PC-3 (cell line): ENCODE results near the gene CEP19. TPM values are rescaled to one million over a fixed set of nuclear protein-coding genes. Genes with fewer than 3 reads are reported as not detected.

Experiments
- ATAC-seq: fragments of 200-7000 bp; cut with Tn5 transposase; 2 replicates; pipeline ENCODE4 v1.9.1; 2020; ENCODE audit warnings: mild to moderate bottlenecking, moderate library complexity
- BruUV-seq: library from RNA; stranded (reverse); fragments of 400-500 nt; replicated peaks from 2 replicates; lab custom pipeline; 2021; lab: Mats Ljungman, UMichigan
- CTCF ChIA-PET: fragments of 300-600 bp; sonication (Branson Sonifier 250); formaldehyde crosslinking; loops from one replicate; lab custom pipeline; 2022; ENCODE audit warnings: antibody characterized with exemption; lab: Charles Lee
- POLR2A ChIA-PET: fragments of 300-600 bp; sonication (Branson Sonifier 250); formaldehyde crosslinking; loops from one replicate; lab custom pipeline; 2022; ENCODE audit warnings: antibody characterized with exemption; ENCODE audit not compliant: unreplicated experiment; lab: Charles Lee
- DNase-seq: peaks from one replicate; pipeline ENCODE4 v3.0.0-alpha.2; 2015
- H2AFZ ChIP-seq: fragments of 300-600 bp; sonication (generic); 2 replicates; pipeline ENCODE4 v1.6.0; 2016; ENCODE audit warnings: antibody characterized with exemption, low read length
- H3F3A ChIP-seq: fragments of 300-600 bp; sonication (generic); one replicate; pipeline ENCODE4 v1.6.0; 2017; ENCODE audit warnings: antibody characterized with exemption, low read length, control low read depth, mild to moderate bottlenecking; ENCODE audit not compliant: unreplicated experiment
- H3K27ac ChIP-seq: fragments of 300-600 bp; sonication (generic); 2 replicates; pipeline ENCODE4 v1.5.1; 2016; ENCODE audit warnings: mild to moderate bottlenecking, low read length
- H3K27me3 ChIP-seq: fragments of 300-600 bp; sonication (generic); 2 replicates; pipeline ENCODE4 v1.6.1; 2016; ENCODE audit warnings: low read length, mixed read lengths
- H3K36me3 ChIP-seq: fragments of 300-600 bp; sonication (generic); 2 replicates; pipeline ENCODE4 v1.6.1; 2016; ENCODE audit warnings: low read depth, mixed run types, low read length, mixed read lengths
- H3K4me1 ChIP-seq: fragments of 300-600 bp; sonication (generic); 2 replicates; pipeline ENCODE4 v1.5.1; 2016; ENCODE audit warnings: low read length; ENCODE audit not compliant: insufficient read depth
- H3K4me2 ChIP-seq: fragments of 300-600 bp; sonication (generic); 2 replicates; pipeline ENCODE4 v1.6.0; 2016; ENCODE audit warnings: low read length
- H3K4me3 ChIP-seq: fragments of 300-600 bp; sonication (generic); 2 replicates; pipeline ENCODE4 v1.5.1; 2016; ENCODE audit warnings: mild to moderate bottlenecking, low read length, mixed read lengths
- H3K79me2 ChIP-seq: fragments of 300-600 bp; sonication (generic); 2 replicates; pipeline ENCODE4 v1.6.1; 2017; ENCODE audit warnings: low read length, mixed read lengths
- H3K9ac ChIP-seq: fragments of 300-600 bp; sonication (generic); 2 replicates; pipeline ENCODE4 v1.6.0; 2016; ENCODE audit warnings: mild to moderate bottlenecking, low read length
- H3K9me2 ChIP-seq: fragments of 300-600 bp; sonication (generic); replicated peaks from 2 replicates; pipeline ENCODE4 v1.6.1; 2016; ENCODE audit warnings: mixed run types, low read length, mixed read lengths
- H3K9me3 ChIP-seq: fragments of 300-600 bp; sonication (generic); 2 replicates; pipeline ENCODE4 v1.6.1; 2016; ENCODE audit warnings: low read length, mixed read lengths
- H4K20me1 ChIP-seq: fragments of 300-600 bp; sonication (generic); 2 replicates; pipeline ENCODE4 v1.6.1; 2016; ENCODE audit warnings: low read length, mixed read lengths
- EZH2 ChIP-seq: fragments of 300-600 bp; sonication (generic); IDR thresholded peaks from one replicate; pipeline ENCODE4 v1.6.1; 2017; ENCODE audit warnings: antibody characterized with exemption, mild to moderate bottlenecking, low read length; ENCODE audit not compliant: unreplicated experiment
- EZH2phosphoT487 ChIP-seq: fragments of 300-600 bp; sonication (generic); IDR thresholded peaks from 2 replicates; pipeline ENCODE4 v1.6.1; 2018; ENCODE audit warnings: mild to moderate bottlenecking, antibody characterized with exemption, low read length, borderline replicate concordance
- intact Hi-C: fragments of 100-400 bp; cut with micrococcal nuclease; formaldehyde crosslinking; loops from 2 replicates; pipeline ENCODE4 v1.9.0; 2023
- total RNA-seq: library from RNA; depleted of rRNA; stranded (reverse); fragments of >200 nt; gene quantifications from 2 replicates; pipeline ENCODE4 v1.2.3, GENCODE V29; 2014
- TF ChIP-seq, protein P1 (sequence below): fragments of 300-600 bp; sonication (generic); conservative IDR thresholded peaks from 2 replicates; pipeline ENCODE4 v1.5.1; 2017; ENCODE audit warnings: antibody characterized with exemption, low read depth, mild to moderate bottlenecking, low read length

The CEP19 gene
- total RNA-seq, 1 experiment from 2014 or later: 2.6 TPM

GRCh38 chr3:196694941-196695848 lies 16.9 kb downstream of the CEP19 start:
- DNase-seq: no peak
- no peak overlapping the region for H3K4me3 ChIP-seq
- POLR2A ChIA-PET: no interaction called here
- no peak for ATAC-seq
- H3F3A ChIP-seq: no peaks in the 10 kb centered on the region
- CTCF ChIA-PET: interaction anchor here (1.3 kb wide), 1 partner anchor 86 kb away, joined by 10 read pairs; no protein-coding TSS in a partner anchor
- H3K9me2 ChIP-seq: no peaks in the 10 kb centered on the region
- H3K4me2 ChIP-seq: no peak overlapping the region
- H3K79me2 ChIP-seq: no peaks in the 10 kb centered on the region
- H3K27ac ChIP-seq: no peak overlapping the region
- no peak overlapping the region for H2AFZ ChIP-seq
- no peaks in the 10 kb centered on the region for H3K4me1 ChIP-seq
- H3K9me3 ChIP-seq: no peaks in the 10 kb centered on the region
- H3K9ac ChIP-seq: no peak overlapping the region
- no peaks in the 10 kb centered on the region for H3K36me3 ChIP-seq
- TF ChIP-seq EZH2phosphoT487 (no peak), EZH2 (no peak)
- TF ChIP-seq, protein P1, sequence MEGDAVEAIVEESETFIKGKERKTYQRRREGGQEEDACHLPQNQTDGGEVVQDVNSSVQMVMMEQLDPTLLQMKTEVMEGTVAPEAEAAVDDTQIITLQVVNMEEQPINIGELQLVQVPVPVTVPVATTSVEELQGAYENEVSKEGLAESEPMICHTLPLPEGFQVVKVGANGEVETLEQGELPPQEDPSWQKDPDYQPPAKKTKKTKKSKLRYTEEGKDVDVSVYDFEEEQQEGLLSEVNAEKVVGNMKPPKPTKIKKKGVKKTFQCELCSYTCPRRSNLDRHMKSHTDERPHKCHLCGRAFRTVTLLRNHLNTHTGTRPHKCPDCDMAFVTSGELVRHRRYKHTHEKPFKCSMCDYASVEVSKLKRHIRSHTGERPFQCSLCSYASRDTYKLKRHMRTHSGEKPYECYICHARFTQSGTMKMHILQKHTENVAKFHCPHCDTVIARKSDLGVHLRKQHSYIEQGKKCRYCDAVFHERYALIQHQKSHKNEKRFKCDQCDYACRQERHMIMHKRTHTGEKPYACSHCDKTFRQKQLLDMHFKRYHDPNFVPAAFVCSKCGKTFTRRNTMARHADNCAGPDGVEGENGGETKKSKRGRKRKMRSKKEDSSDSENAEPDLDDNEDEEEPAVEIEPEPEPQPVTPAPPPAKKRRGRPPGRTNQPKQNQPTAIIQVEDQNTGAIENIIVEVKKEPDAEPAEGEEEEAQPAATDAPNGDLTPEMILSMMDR: no peak
- no peaks in the 10 kb centered on the region for H4K20me1 ChIP-seq
- no peaks in the 10 kb centered on the region for H3K27me3 ChIP-seq
- BruUV-seq: no TSS peak
- intact Hi-C loops: no loop called here

DNA sequence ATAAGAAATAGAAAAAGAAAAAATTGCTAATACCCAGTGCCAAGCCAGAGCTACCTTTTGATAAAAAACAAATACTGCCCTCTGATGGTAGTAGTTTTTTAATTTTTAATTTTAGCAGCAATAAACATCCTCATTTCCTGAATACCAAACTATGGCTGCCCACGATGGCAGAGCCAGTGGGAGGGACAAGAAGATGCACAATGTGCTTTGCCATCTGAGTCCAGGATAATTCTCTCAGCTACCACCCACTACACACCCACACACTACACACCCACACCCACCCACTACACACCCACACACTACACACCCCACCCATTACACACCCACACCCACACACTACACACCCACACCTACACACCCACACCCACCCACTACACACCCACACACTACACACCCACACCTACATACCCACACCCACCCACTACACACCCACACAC lies 17.8 kb downstream of the CEP19 start:
- ChIA-PET CTCF (interaction anchor here (0.7 to 0.9 kb wide), 3 partner anchors 12 to 104 kb away, joined by 4 to 5 read pairs (median 4); no protein-coding TSS in a partner anchor), POLR2A (no interaction called here)
- H3K79me2 ChIP-seq: no peaks in the 10 kb centered on the region
- H3K4me1 ChIP-seq: no peaks in the 10 kb centered on the region
- BruUV-seq: no TSS peak
- no peaks in the 10 kb centered on the region for H3K36me3 ChIP-seq
- ATAC-seq: peak; percentile 51
- H4K20me1 ChIP-seq: no peaks in the 10 kb centered on the region
- no peaks in the 10 kb centered on the region for H3K9me2 ChIP-seq
- no peaks in the 10 kb centered on the region for H3K27me3 ChIP-seq
- H3K9ac ChIP-seq: no peak overlapping the region
- no peak overlapping the region for H2AFZ ChIP-seq
- intact Hi-C loops: no loop called here
- H3F3A ChIP-seq: no peaks in the 10 kb centered on the region
- DNase-seq: peak; percentile 50
- H3K9me3 ChIP-seq: no peaks in the 10 kb centered on the region
- H3K4me3 ChIP-seq: no peak overlapping the region
- TF ChIP-seq EZH2phosphoT487 (no peak), EZH2 (no peak)
- TF ChIP-seq, protein P1: peak; percentile 29; the same call in 1 of the 2 replicates
- H3K27ac ChIP-seq: no peak overlapping the region
- H3K4me2 ChIP-seq: no peak overlapping the region

DNA sequence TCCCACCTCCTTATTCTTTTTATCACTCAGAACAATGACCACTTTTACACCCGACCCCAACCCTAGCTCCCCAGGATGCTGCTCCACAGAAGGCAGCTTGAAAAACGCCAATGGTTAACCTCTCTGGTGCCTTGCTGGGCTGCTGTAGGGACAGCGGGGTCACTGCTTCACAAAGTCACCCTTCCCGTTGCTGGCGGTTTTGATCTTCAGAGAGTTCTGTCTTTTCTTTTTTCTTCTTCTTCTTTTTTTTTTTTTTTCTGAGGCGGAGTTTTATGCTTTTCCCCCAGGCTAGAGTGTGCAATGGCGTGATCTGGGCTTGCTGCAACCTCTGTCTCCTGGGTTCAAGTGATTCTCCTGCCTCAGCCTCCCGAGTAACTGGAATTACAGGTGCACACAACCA lies 20.7 kb downstream of the CEP19 start:
- CTCF ChIA-PET: no interaction called here
- BruUV-seq: no TSS peak
- POLR2A ChIA-PET: no interaction called here
- Histone ChIP-seq H3F3A (no peaks in the 10 kb centered on the region), H3K4me3 (no peak overlapping the region), H3K27me3 (no peaks in the 10 kb centered on the region), H3K79me2 (no peaks in the 10 kb centered on the region), H3K4me2 (no peak overlapping the region), H3K27ac (no peak overlapping the region), H2AFZ (no peak overlapping the region), H3K9ac (no peak overlapping the region), H4K20me1 (no peaks in the 10 kb centered on the region), H3K9me3 (no peaks in the 10 kb centered on the region), H3K4me1 (no peaks in the 10 kb centered on the region), H3K9me2 (no peaks in the 10 kb centered on the region), H3K36me3 (no peaks in the 10 kb centered on the region)
- DNase-seq (no peak), ATAC-seq (no peak)
- TF ChIP-seq EZH2: no peak
- TF ChIP-seq, protein P1: no peak
- intact Hi-C loops: no loop called here
